ENCODE data around the gene APOB.

APOB gene

DNA sequence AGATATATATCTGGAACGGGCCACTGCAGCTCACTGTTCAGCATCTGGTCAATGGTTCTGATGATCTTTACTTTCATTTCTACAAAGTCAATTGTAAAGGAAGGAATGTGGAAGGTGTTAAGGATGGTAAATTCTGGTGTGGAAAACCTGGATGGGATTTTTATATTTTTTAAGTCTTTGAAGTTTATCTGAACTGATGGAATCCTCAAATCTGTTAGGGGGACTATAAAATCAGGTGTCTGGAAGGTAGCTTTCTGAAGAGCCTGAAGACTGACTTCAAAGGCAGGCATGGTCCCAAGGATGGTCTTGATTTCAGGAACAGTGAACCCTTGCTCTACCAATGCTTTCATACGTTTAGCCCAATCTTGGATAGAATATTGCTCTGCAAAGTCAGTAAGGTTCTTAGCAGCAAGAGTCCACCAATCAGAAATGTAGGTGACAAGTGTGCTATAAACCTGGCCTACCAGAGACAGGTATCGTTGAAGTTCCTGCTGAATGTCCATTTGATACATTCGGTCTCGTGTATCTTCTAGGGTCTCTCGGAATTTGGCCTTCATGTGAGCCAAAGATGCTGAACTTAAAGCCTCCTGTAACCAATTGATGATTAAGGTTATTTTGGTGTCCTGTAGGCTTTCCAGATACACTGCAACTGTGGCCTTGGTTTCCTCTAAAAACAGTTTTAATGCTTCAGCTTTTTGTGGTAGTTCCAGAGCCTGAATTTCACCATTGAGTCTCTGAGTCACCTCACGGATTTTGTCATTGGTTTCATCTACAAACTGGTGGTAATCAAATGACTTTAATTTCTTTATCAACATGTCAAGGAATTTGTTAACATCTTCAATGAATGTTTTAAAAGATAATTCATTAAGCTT is 34.8 kb downstream of the APOB start:
- ChIA-PET POLR2A (no interaction called here), CTCF (no interaction called here)
- H3K4me3 ChIP-seq (ENCODE audit: low read depth, low read length) = no peak overlapping the region
- DNase-seq (ENCODE audit: low read depth, low spot score) = no peak
- TF ChIP-seq, protein P1, sequence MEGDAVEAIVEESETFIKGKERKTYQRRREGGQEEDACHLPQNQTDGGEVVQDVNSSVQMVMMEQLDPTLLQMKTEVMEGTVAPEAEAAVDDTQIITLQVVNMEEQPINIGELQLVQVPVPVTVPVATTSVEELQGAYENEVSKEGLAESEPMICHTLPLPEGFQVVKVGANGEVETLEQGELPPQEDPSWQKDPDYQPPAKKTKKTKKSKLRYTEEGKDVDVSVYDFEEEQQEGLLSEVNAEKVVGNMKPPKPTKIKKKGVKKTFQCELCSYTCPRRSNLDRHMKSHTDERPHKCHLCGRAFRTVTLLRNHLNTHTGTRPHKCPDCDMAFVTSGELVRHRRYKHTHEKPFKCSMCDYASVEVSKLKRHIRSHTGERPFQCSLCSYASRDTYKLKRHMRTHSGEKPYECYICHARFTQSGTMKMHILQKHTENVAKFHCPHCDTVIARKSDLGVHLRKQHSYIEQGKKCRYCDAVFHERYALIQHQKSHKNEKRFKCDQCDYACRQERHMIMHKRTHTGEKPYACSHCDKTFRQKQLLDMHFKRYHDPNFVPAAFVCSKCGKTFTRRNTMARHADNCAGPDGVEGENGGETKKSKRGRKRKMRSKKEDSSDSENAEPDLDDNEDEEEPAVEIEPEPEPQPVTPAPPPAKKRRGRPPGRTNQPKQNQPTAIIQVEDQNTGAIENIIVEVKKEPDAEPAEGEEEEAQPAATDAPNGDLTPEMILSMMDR (IDR thresholded peaks at IDR 0.05; ENCODE audit: insufficient read depth, low read length, missing control alignments) = no peak

DNA sequence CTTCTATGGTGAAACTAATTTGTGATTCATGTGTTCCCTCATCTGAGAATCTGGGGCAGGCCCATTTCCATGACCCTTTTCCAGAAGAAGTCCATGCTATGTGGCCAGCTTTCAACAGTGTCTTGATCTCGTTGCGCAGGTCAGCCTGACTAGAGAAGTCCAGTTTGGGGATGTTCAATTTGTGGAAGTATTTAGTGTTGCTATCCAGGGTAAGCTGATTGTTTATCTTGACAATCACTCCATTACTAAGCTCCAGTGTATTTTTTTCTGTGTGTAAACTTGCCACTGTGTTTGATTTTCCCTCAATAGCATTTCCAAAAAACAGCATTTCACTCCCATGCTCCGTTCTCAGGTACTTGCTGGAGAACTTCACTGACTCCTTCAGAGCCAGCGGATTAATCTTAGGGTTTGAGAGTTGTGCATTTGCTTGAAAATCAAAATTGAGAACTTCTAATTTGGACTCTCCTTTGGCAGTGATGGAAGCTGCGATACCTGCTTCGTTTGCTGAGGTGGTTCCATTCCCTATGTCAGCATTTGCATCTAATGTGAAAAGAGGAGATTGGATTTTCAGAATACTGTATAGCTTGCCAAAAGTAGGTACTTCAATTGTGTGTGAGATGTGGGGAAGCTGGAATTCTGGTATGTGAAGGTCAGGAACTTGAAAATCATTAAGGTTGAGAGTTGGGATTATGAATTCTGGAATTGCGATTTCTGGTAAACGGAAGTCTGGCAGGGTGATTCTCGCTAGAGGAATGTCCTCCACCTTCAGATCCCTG is 35.7 kb downstream of the APOB start:
- CTCF ChIA-PET = no interaction called here
- no peak overlapping the region for H3K4me3 ChIP-seq (ENCODE audit: low read depth, low read length)
- TF ChIP-seq, protein P1 (IDR thresholded peaks at IDR 0.05; ENCODE audit: insufficient read depth, low read length, missing control alignments) = no peak
- DNase-seq (ENCODE audit: low read depth, low spot score) = no peak
- POLR2A ChIA-PET = no interaction called here

DNA sequence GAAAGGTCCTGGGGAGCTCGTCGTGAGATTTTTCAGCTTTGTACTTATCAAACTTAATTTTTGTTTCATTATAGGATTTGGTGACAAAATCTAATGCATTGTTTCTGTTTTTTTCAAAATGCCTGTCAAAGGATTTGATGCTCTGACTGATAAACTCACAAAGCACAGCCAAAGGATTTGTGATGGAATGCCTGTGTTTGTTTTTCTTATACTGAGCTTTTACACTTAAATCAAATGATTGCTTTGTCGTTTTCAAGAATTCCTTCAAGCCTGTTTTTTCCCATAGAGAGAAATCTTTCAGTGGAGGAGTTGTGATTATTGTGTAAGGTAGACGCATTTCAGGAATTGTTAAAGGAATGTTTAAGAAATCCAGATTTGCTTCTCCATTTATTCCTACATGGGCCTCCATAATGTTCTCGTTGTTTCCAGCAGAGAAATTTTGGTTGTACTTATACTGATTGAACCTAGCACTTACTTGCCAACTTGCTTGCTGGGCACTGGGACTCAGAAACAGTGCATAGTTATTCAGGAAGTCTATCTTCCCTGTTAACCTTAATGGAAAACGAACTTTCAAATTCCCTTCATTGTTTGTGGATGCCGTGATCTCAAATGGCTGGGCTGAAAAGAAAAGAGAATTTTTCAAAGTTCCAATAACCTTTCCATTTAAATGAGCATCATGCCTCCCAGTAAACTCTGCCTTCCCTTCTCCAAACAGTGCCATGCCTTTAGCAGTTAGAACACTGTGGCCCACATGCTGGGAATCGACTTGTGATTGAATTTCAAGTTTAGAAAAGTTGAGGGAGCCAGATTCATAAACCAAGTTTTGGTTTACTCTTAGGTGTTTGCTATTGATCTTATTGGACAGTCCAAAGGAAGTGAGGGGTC is 36.5 kb downstream of the APOB start:
- CTCF ChIA-PET = no interaction called here

DNA sequence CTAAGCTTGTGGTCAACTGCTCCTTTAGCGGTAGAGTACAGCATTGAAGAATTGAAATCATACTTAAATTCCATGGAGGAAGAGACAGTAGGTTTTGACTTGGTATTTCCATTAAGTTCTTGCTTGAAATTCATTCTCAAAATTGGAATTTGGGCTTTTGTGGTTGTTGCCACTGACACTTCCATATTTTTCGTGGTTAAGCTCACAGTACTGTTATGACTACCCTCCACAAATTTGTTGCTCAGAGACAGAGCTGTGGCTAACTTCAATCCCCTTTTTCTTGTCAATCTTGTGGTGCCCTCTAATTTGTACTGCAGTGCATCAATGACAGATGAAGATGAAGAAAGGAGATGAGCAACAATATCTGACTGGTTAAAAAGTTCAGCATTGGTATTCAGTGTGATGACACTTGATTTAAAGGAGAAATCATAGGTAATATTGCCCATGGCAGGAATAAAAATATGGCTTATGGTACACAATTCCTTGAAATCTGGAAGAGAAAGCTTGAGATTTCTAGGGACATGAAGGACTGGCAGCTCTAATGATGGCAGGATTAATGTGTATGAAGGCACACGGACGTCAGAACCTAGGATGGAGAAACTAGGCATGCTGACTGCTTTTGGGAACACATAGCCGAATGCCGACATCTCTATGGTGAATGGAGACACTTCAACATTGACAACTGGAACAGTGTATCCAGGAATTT is 37.3 kb downstream of the APOB start:
- no peak for DNase-seq (ENCODE audit: low read depth, low spot score)
- TF ChIP-seq, protein P1 (IDR thresholded peaks at IDR 0.05; ENCODE audit: insufficient read depth, low read length, missing control alignments) = no peak
- POLR2A ChIA-PET = no interaction called here
- CTCF ChIA-PET = no interaction called here
- H3K4me3 ChIP-seq (ENCODE audit: low read depth, low read length) = no peak overlapping the region

More for the DNA sequence above, 36.5 kb downstream of the APOB start:
- no peak for DNase-seq (ENCODE audit: low read depth, low spot score)
- POLR2A ChIA-PET = no interaction called here
- TF ChIP-seq, protein P1 (IDR thresholded peaks at IDR 0.05; ENCODE audit: insufficient read depth, low read length, missing control alignments) = no peak
- no peak overlapping the region for H3K4me3 ChIP-seq (ENCODE audit: low read depth, low read length)

DNA sequence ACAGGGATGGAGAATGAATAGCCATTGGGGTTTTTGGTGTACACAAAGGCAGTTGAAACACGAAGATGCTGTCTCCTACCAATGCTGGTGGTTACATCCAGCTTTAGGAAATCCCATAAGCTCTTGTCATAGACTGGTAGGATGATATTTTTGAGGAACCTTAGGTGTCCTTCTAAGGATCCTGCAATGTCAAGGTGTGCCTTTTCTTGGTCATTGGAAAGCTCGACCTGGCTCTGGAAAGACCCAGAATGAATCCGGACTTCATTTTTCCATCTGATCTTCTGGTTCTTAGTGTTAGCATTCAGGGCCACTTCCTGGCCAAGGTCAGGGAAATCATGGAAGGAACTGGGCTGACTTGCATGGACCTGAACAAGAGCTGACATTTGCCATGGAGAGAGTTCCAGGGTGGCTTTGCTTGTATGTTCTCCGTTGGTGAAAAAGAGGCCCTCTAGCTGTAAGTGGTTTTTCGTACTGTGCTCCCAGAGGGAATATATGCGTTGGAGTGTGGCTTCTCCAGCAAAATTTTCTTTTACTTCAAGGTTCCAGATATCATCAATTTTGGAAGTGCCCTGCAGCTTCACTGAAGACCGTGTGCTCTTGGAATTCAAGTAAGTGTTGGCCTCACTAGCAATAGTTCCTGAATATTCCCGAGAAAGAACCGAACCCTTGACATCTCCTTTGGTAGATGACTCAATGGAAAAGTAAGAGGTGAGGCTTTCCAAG is 38.0 kb downstream of the APOB start:
- ChIA-PET POLR2A (no interaction called here), CTCF (interaction anchor here (1.4 kb wide), 1 partner anchor 344 kb away, joined by 3 read pairs; no protein-coding TSS in a partner anchor)

More for the DNA sequence above, 38.0 kb downstream of the APOB start:
- no peak for DNase-seq (ENCODE audit: low read depth, low spot score)
- TF ChIP-seq, protein P1 (IDR thresholded peaks at IDR 0.05; ENCODE audit: insufficient read depth, low read length, missing control alignments) = no peak
- H3K4me3 ChIP-seq (ENCODE audit: low read depth, low read length) = no peak overlapping the region
